H9 (cell line): ENCODE data around the gene PHC3. TPM values are rescaled to one million over a fixed set of nuclear protein-coding genes. Genes with fewer than 3 reads are reported as not detected.

Experiments
- DNase-seq: peaks from one replicate; pipeline ENCODE4 v3.0.0-alpha.2; 2017
- H2AFZ ChIP-seq: one replicate; pipeline ENCODE4 v1.6.1; 2013; ENCODE audit warnings: mild to moderate bottlenecking, low read length, control low read depth, moderate library complexity
- H2AK5ac ChIP-seq: 2 replicates; pipeline ENCODE4 v1.6.1; 2013; ENCODE audit warnings: low read length, control low read depth, mixed read lengths; ENCODE audit not compliant: insufficient read length
- H2BK120ac ChIP-seq: one replicate; pipeline ENCODE4 v1.6.1; 2013; ENCODE audit warnings: low read depth, mild to moderate bottlenecking, low read length, control low read depth, inconsistent platforms; ENCODE audit not compliant: poor library complexity, severe bottlenecking
- H2BK12ac ChIP-seq: 2 replicates; pipeline ENCODE4 v1.6.1; 2013; ENCODE audit warnings: low read length, control low read depth, mixed read lengths, low read depth; ENCODE audit not compliant: insufficient read length
- H2BK15ac ChIP-seq: 2 replicates; pipeline ENCODE4 v1.6.1; 2013; ENCODE audit warnings: low read depth, low read length, control low read depth
- H2BK20ac ChIP-seq: one replicate; pipeline ENCODE4 v1.6.1; 2013; ENCODE audit warnings: low read depth, mild to moderate bottlenecking, low read length, control low read depth, inconsistent platforms; ENCODE audit not compliant: poor library complexity, severe bottlenecking
- H2BK5ac ChIP-seq: 2 replicates; pipeline ENCODE4 v1.6.1; 2013; ENCODE audit warnings: low read length, control low read depth, mixed read lengths; ENCODE audit not compliant: insufficient read length
- H3K14ac ChIP-seq: 2 replicates; pipeline ENCODE4 v1.6.1; 2013; ENCODE audit warnings: low read length, control low read depth; ENCODE audit not compliant: insufficient read depth
- H3K18ac ChIP-seq: 2 replicates; pipeline ENCODE4 v1.6.1; 2013; ENCODE audit warnings: low read depth, mild to moderate bottlenecking, mixed read lengths, low read length, control low read depth; ENCODE audit not compliant: insufficient read length
- H3K23ac ChIP-seq: 2 replicates; pipeline ENCODE4 v1.6.1; 2013; ENCODE audit warnings: low read length, control low read depth, mixed read lengths, low read depth; ENCODE audit not compliant: insufficient read length
- H3K23me2 ChIP-seq: 2 replicates; pipeline ENCODE4 v1.6.1; 2013; ENCODE audit warnings: low read depth, mild to moderate bottlenecking, mixed read lengths, low read length, control low read depth; ENCODE audit not compliant: insufficient read length, poor library complexity, severe bottlenecking
- H3K27ac ChIP-seq: 2 replicates; pipeline ENCODE4 v1.5.1; 2013; ENCODE audit warnings: low read length, control low read depth, mixed read lengths, low read depth; ENCODE audit not compliant: insufficient read length
- H3K27me3 ChIP-seq: 2 replicates; pipeline ENCODE4 v1.6.1; 2013; ENCODE audit warnings: low read length, control low read depth, inconsistent platforms; ENCODE audit not compliant: insufficient read depth
- H3K4ac ChIP-seq: 2 replicates; pipeline ENCODE4 v1.6.1; 2013; ENCODE audit warnings: low read depth, mild to moderate bottlenecking, control low read depth, inconsistent platforms, low read length, moderate library complexity
- H3K4me1 ChIP-seq: 2 replicates; pipeline ENCODE4 v1.6.1; 2013; ENCODE audit warnings: low read length, control low read depth, inconsistent platforms; ENCODE audit not compliant: insufficient read depth
- H3K4me2 ChIP-seq: 2 replicates; pipeline ENCODE4 v1.6.1; 2013; ENCODE audit warnings: low read length, control low read depth, mixed read lengths; ENCODE audit not compliant: insufficient read length, insufficient read depth
- H3K56ac ChIP-seq: 2 replicates; pipeline ENCODE4 v1.6.1; 2013; ENCODE audit warnings: low read depth, mild to moderate bottlenecking, mixed read lengths, low read length, control low read depth; ENCODE audit not compliant: insufficient read length
- H3K79me1 ChIP-seq: 2 replicates; pipeline ENCODE4 v1.6.1; 2013; ENCODE audit warnings: low read depth, mild to moderate bottlenecking, moderate library complexity, low read length, control low read depth, inconsistent platforms; ENCODE audit not compliant: insufficient read depth, poor library complexity, severe bottlenecking
- H3K79me2 ChIP-seq: 2 replicates; pipeline ENCODE4 v1.6.1; 2013; ENCODE audit warnings: low read length, control low read depth, inconsistent platforms; ENCODE audit not compliant: insufficient read depth
- H3K9ac ChIP-seq: 2 replicates; pipeline ENCODE4 v1.6.1; 2013; ENCODE audit warnings: low read length, control low read depth, mixed read lengths; ENCODE audit not compliant: insufficient read length; ENCODE audit errors: extremely low read depth
- H3K9me3 ChIP-seq: one replicate; pipeline ENCODE4 v1.6.1; 2013; ENCODE audit warnings: low read depth, low read length, inconsistent platforms; ENCODE audit not compliant: control insufficient read depth
- H3T11ph ChIP-seq: one replicate; pipeline ENCODE4 v1.6.1; 2013; ENCODE audit warnings: mild to moderate bottlenecking, low read length, control low read depth, inconsistent platforms
- H4K20me1 ChIP-seq: one replicate; pipeline ENCODE4 v1.6.1; 2013; ENCODE audit not compliant: control insufficient read depth, insufficient read length, insufficient read depth
- H4K5ac ChIP-seq: 2 replicates; pipeline ENCODE4 v1.6.1; 2013; ENCODE audit warnings: low read depth, mild to moderate bottlenecking, mixed read lengths, low read length, control low read depth; ENCODE audit not compliant: insufficient read length
- H4K8ac ChIP-seq: replicated peaks from 2 replicates; pipeline ENCODE4 v1.6.1; 2013; ENCODE audit warnings: low read length, control low read depth, mixed read lengths, low read depth; ENCODE audit not compliant: insufficient read length
- H4K91ac ChIP-seq: 2 replicates; pipeline ENCODE4 v1.6.1; 2013; ENCODE audit warnings: low read depth, mild to moderate bottlenecking, moderate library complexity, mixed read lengths, low read length, control low read depth; ENCODE audit not compliant: insufficient read length
- H3K27ac Mint-ChIP-seq, 3 experiments: 2 replicates in 2 of 3; 3 replicates in 1 of 3; pipeline ENCODE4 v1.8.0; 2020 to 2021; ENCODE audit warnings: mixed read lengths in 3 of 3, mild to moderate bottlenecking in 1 of 3, moderate library complexity in 1 of 3
- H3K27me3 Mint-ChIP-seq: 2 replicates; pipeline ENCODE4 v1.8.0; 2021; ENCODE audit warnings: low read depth, mild to moderate bottlenecking, moderate library complexity, mixed read lengths
- H3K36me3 Mint-ChIP-seq, 3 experiments: 2 replicates in 2 of 3; 3 replicates in 1 of 3; pipeline ENCODE4 v1.8.0; 2020 to 2021; ENCODE audit warnings: low read depth in 3 of 3, mixed read lengths in 3 of 3; ENCODE audit not compliant: insufficient read depth in 1 of 3
- H3K4me1 Mint-ChIP-seq, 2 experiments: 2 replicates each; pipeline ENCODE4 v1.8.0; 2020; ENCODE audit warnings: mixed read lengths in 2 of 2
- H3K4me3 Mint-ChIP-seq, 2 experiments: 2 replicates in 1 of 2; 3 replicates in 1 of 2; pipeline ENCODE4 v1.8.0; 2020 to 2021; ENCODE audit warnings: mild to moderate bottlenecking in 2 of 2, mixed read lengths in 2 of 2, moderate library complexity in 1 of 2
- H3K9me3 Mint-ChIP-seq, 2 experiments: 2 replicates in 1 of 2; 3 replicates in 1 of 2; pipeline ENCODE4 v1.8.0; 2020; ENCODE audit warnings: mild to moderate bottlenecking in 2 of 2, mixed read lengths in 2 of 2, moderate library complexity in 1 of 2
- CTCF ChIP-seq: fragments of 200-600 bp; sonication (generic); conservative IDR thresholded peaks from 3 replicates; pipeline ENCODE4 v1.8.0; 2021; ENCODE audit warnings: antibody characterized with exemption, mild to moderate bottlenecking
- WGBS: extraction: QIAGEN DNeasy Blood & Tissue Kit; methylation state at CpG from one replicate; pipeline ENCODE4 v1.1.7; 2013; ENCODE audit warnings: missing lambda C conversion rate, low lambda C conversion rate, mixed read lengths; ENCODE audit not compliant: insufficient read length; ENCODE audit errors: extremely low coverage; 5-methylcytosine and 5-hydroxymethylcytosine counted together
- total RNA-seq: library from RNA; stranded (reverse); gene quantifications from 2 replicates; pipeline ENCODE4 v1.2.1, GENCODE V29; 2021

PHC3 gene
- total RNA-seq, 1 experiment from 2014 or later = 26.4 TPM

GRCh38 chr3:170098753-170099152, 82.8 kb downstream of the PHC3 start:
- DNase-seq = no peak
- Histone ChIP-seq H2AFZ (no peak overlapping the region), H4K91ac (no peak overlapping the region), H3K4ac (no peak overlapping the region), H4K5ac (no peak overlapping the region), H3K9ac (no peak overlapping the region), H3K23ac (no peak overlapping the region), H3K9me3 (no peaks in the 10 kb centered on the region), H2BK12ac (no peak overlapping the region), H3T11ph (no peak overlapping the region), H3K14ac (no peak overlapping the region), H3K4me2 (no peak overlapping the region), H2BK5ac (no peak overlapping the region), H2BK15ac (no peak overlapping the region), H3K79me1 (no peaks in the 10 kb centered on the region), H3K27ac (no peak overlapping the region), H2BK120ac (no peak overlapping the region), H4K20me1 (no peaks in the 10 kb centered on the region), H3K18ac (no peak overlapping the region), H2AK5ac (no peak overlapping the region), H2BK20ac (no peak overlapping the region), H3K79me2 (no peaks in the 10 kb centered on the region), H3K27me3 (no peaks in the 10 kb centered on the region), H4K8ac (no peak overlapping the region), H3K4me1 (no peaks in the 10 kb centered on the region), H3K23me2 (no peaks in the 10 kb centered on the region), H3K56ac (no peak overlapping the region)
- no peaks in the 10 kb centered on the region for H3K27me3 Mint-ChIP-seq
- no peaks in the 10 kb centered on the region for H3K4me1 Mint-ChIP-seq
- WGBS = no CpG with 5 or more reads among the region's 1 CpG
- H3K36me3 Mint-ChIP-seq = peaks cover 12 to 66% (median 44%) of the 10 kb centered on the region in 3 experiments; a peak in 5 of 7 replicates
- no peaks in the 10 kb centered on the region for H3K9me3 Mint-ChIP-seq
- no peak for TF ChIP-seq CTCF
- no peak overlapping the region for H3K4me3 Mint-ChIP-seq
- H3K27ac Mint-ChIP-seq = no peak overlapping the region
